Stimulated activated CD8-positive, alpha-beta memory T cell treated with anti-CD3 and anti-CD28 coated beads, Interleukin-15, amount 100 ng/mL, for 4 hours (primary cell): ENCODE data around the gene ATF5.
"Not testable (repeated sequence)": the region's sequence is repeated elsewhere in the genome, so short reads cannot be mapped to it uniquely, and the experiment has no call there.

Experiments used
- DNase-seq, 2 donors: peaks; one replicate each; pipeline ENCODE4 v3.0.0-alpha.2; 2020; ENCODE audit warnings: low read depth in 2 of 2

ATF5 gene

GRCh38 chr19:49949742-49950589, 21.0 kb downstream of the ATF5 start:
- no peak for DNase-seq

GRCh38 chr19:49950590-49950948, 21.6 kb downstream of the ATF5 start:
- DNase-seq, result no peak

GRCh38 chr19:49950956-49951526, 22.0 kb downstream of the ATF5 start:
- DNase-seq, result no peak

GRCh38 chr19:49951806-49952478, 22.9 kb downstream of the ATF5 start:
- no peak for DNase-seq

GRCh38 chr19:49952479-49952836, 23.5 kb downstream of the ATF5 start:
- no peak for DNase-seq

- no peak for DNase-seq
These were observed 23.9 kb downstream of the ATF5 start for GRCh38 chr19:49952906-49953305.

- no peak for DNase-seq
These were observed 24.4 kb downstream of the ATF5 start for GRCh38 chr19:49953416-49953815.

- no peak for DNase-seq
These were observed 25.3 kb downstream of the ATF5 start for GRCh38 chr19:49954092-49954829.

GRCh38 chr19:49954933-49955332, 25.9 kb downstream of the ATF5 start:
- DNase-seq, result no peak

GRCh38 chr19:49956115-49956495, 27.1 kb downstream of the ATF5 start:
- no peak for DNase-seq

GRCh38 chr19:49957262-49957915, 28.4 kb downstream of the ATF5 start:
- no peak for DNase-seq

- not testable (repeated sequence) for DNase-seq
These were observed 29.1 kb downstream of the ATF5 start for GRCh38 chr19:49958144-49958543.

- not testable (repeated sequence) for DNase-seq
These were observed 29.6 kb downstream of the ATF5 start for GRCh38 chr19:49958596-49958995.

GRCh38 chr19:49959892-49960291, 30.9 kb downstream of the ATF5 start:
- DNase-seq, result not testable (repeated sequence)

- not testable (repeated sequence) for DNase-seq
These were observed 32.0 kb downstream of the ATF5 start, which contains the start of gene SIGLEC11 for GRCh38 chr19:49960980-49961379. SIGLEC11 (minus strand) TSS chr19:49961172; CDS start chr19:49961081, 91 bp downstream.

GRCh38 chr19:49968279-49968922, 39.4 kb downstream of the ATF5 start:
- no peak for DNase-seq

GRCh38 chr19:49969355-49969754, 40.4 kb downstream of the ATF5 start:
- DNase-seq, result not testable (repeated sequence)

GRCh38 chr19:49971991-49972411, 43.0 kb downstream of the ATF5 start:
- no peak for DNase-seq

GRCh38 chr19:49972841-49973240, 43.8 kb downstream of the ATF5 start:
- DNase-seq, result no peak

- no peak for DNase-seq
These were observed 45.0 kb downstream of the ATF5 start for GRCh38 chr19:49973987-49974386.

GRCh38 chr19:49975051-49975450, 46.0 kb downstream of the ATF5 start:
- no peak for DNase-seq
